Mucosa of gallbladder (tissue), 1 donor: ENCODE results near the gene SELENOO. TPM values are rescaled to one million over a fixed set of nuclear protein-coding genes. Genes with fewer than 3 reads are reported as not detected.

Experiments used
- DNase-seq: peaks from one replicate; pipeline ENCODE4 v3.0.0-alpha.2; 2020; ENCODE audit warnings: low spot score
- total RNA-seq: library from RNA; stranded (reverse); gene quantifications from one replicate; pipeline ENCODE4 v1.2.1, GENCODE V29; 2021
- donor health status: DM: no; HTN: no; CAD: no.

SELENOO gene
- total RNA-seq, 1 donor from 2014 or later, result 37.0 TPM

GRCh38 chr22:50216055-50216683, 15.4 kb downstream of the SELENOO start:
- no peak for DNase-seq

GRCh38 chr22:50216684-50217520, 16.1 kb downstream of the SELENOO start:
- no peak for DNase-seq

GRCh38 chr22:50217543-50218152, 16.8 kb downstream of the SELENOO start:
- DNase-seq, result no peak

- no peak for DNase-seq
Observed at GRCh38 chr22:50218153-50218995, 17.6 kb downstream of the SELENOO start.

- DNase-seq, result peak; percentile 82
Observed at GRCh38 chr22:50218996-50219727, 18.4 kb downstream of the SELENOO start.

GRCh38 chr22:50219800-50220602, 19.2 kb downstream of the SELENOO start:
- no peak for DNase-seq

- DNase-seq, result no peak
Observed at GRCh38 chr22:50220603-50221409, 20.0 kb downstream of the SELENOO start.

- no peak for DNase-seq
Observed at GRCh38 chr22:50221410-50222300, 20.8 kb downstream of the SELENOO start.

- no peak for DNase-seq
Observed at GRCh38 chr22:50222508-50222907, 21.7 kb downstream of the SELENOO start.

- DNase-seq, result no peak
Observed at GRCh38 chr22:50224071-50224470, 23.3 kb downstream of the SELENOO start.

GRCh38 chr22:50225200-50225969, 24.6 kb downstream of the SELENOO start:
- no peak for DNase-seq

- no peak for DNase-seq
Observed at GRCh38 chr22:50226063-50226874, 25.5 kb downstream of the SELENOO start.

- DNase-seq, result no peak
Observed at GRCh38 chr22:50226875-50227165, 26.0 kb downstream of the SELENOO start.

- DNase-seq, result no peak
Observed at GRCh38 chr22:50227579-50228215, 26.9 kb downstream of the SELENOO start.

GRCh38 chr22:50228366-50228765, 27.6 kb downstream of the SELENOO start:
- no peak for DNase-seq

GRCh38 chr22:50229370-50229769, 28.6 kb downstream of the SELENOO start:
- no peak for DNase-seq
